WTC11 (cell line): ENCODE measurements around the gene NME4. TPM values are rescaled to one million over a fixed set of nuclear protein-coding genes. Genes with fewer than 3 reads are reported as not detected.

Experiments
- total RNA-seq: library from RNA; stranded (reverse); gene quantifications from 3 replicates; pipeline ENCODE4 v1.2.3, GENCODE V29; 2021

Gene NME4
- total RNA-seq, 1 experiment from 2014 or later, result 467 TPM

Other genes with a start within 250 kb of the NME4 start
- gene HBZ, start 244.6 kb upstream of the NME4 start, total RNA-seq, result 0.41 to 0.53 TPM (median 0.52 TPM) in 3 replicates
- not detected in 3 replicates for gene HBM, start 231.2 kb upstream of the NME4 start, total RNA-seq
- gene HBA2, start 224.3 kb upstream of the NME4 start, total RNA-seq, result 1.8 to 2.6 TPM (median 2.4 TPM) in 3 replicates
- gene HBA1, start 220.5 kb upstream of the NME4 start, total RNA-seq, result 2.1 to 3.4 TPM (median 3.1 TPM) in 3 replicates
- 3.0 to 7.8 TPM (median 5.2 TPM) in 3 replicates for gene HBQ1, start 216.7 kb upstream of the NME4 start, total RNA-seq
- 111 to 135 TPM (median 130 TPM) in 3 replicates for gene LUC7L, start 167.8 kb upstream of the NME4 start, total RNA-seq
- gene FAM234A, start 162.4 kb upstream of the NME4 start, total RNA-seq, result 115 to 140 TPM (median 137 TPM) in 3 replicates
- gene RGS11, start 121.3 kb upstream of the NME4 start, total RNA-seq, result 1.8 to 2.7 TPM (median 2.3 TPM) in 3 replicates
- 3.4 to 4.0 TPM (median 3.5 TPM) in 3 replicates for gene ARHGDIG, start 116.6 kb upstream of the NME4 start, total RNA-seq
- gene PDIA2, start 114.0 kb upstream of the NME4 start, total RNA-seq, result 1.9 to 2.4 TPM (median 2.3 TPM) in 3 replicates
- gene AXIN1, start 44.5 kb upstream of the NME4 start, total RNA-seq, result 48.0 to 50.3 TPM (median 48.9 TPM) in 3 replicates
- gene MRPL28, start 26.7 kb upstream of the NME4 start, total RNA-seq, result 119 to 144 TPM (median 140 TPM) in 3 replicates
- 104 to 108 TPM (median 107 TPM) in 3 replicates for gene PGAP6, start 15.2 kb upstream of the NME4 start, total RNA-seq
- gene DECR2, start 4.7 kb downstream of the NME4 start, total RNA-seq, result 37.8 to 43.6 TPM (median 40.7 TPM) in 3 replicates
- gene RAB11FIP3, start 28.4 kb downstream of the NME4 start, total RNA-seq, result 37.1 to 38.6 TPM (median 37.9 TPM) in 3 replicates
- gene CAPN15, start 130.5 kb downstream of the NME4 start, total RNA-seq, result 89.3 to 110 TPM (median 93.8 TPM) in 3 replicates
- gene PRR35, start 163.2 kb downstream of the NME4 start, total RNA-seq, result 0.72 to 1.1 TPM (median 0.94 TPM) in 3 replicates
- gene NHLRC4, start 169.8 kb downstream of the NME4 start, total RNA-seq, result 0.76 to 0.92 TPM (median 0.87 TPM) in 3 replicates
- gene PIGQ, start 172.8 kb downstream of the NME4 start, total RNA-seq, result 57.7 to 63.7 TPM (median 60.8 TPM) in 3 replicates
- gene RAB40C, start 192.9 kb downstream of the NME4 start, total RNA-seq, result 22.5 to 28.0 TPM (median 26.2 TPM) in 3 replicates
- 12.3 to 18.6 TPM (median 17.3 TPM) in 3 replicates for gene WFIKKN1, start 233.8 kb downstream of the NME4 start, total RNA-seq
- gene METTL26, start 239.1 kb downstream of the NME4 start, total RNA-seq, result 115 to 121 TPM (median 115 TPM) in 3 replicates
- gene MCRIP2, start 244.6 kb downstream of the NME4 start, total RNA-seq, result 63.3 to 76.0 TPM (median 66.7 TPM) in 3 replicates